K562 (cell line): Measurements from ENCODE around the gene MUC5AC. TPM values are rescaled to one million over a fixed set of nuclear protein-coding genes. Genes with fewer than 3 reads are reported as not detected.

Source experiments
- CHAMP1 ChIP-seq: fragments of 450-650 bp; IDR thresholded peaks from 2 replicates; pipeline ENCODE4 v1.6.1; 2016; ENCODE audit warnings: mild to moderate bottlenecking
- DLX4 ChIP-seq: fragments of 250-450 bp; sonication (Bioruptor Pico); IDR thresholded peaks from 2 replicates; pipeline ENCODE4 v1.6.1; 2021; ENCODE audit warnings: mild to moderate bottlenecking
- PHF20 ChIP-seq: fragments of 450-650 bp; IDR thresholded peaks from 2 replicates; pipeline ENCODE4 v1.6.1; 2018; ENCODE audit not compliant: partially characterized antibody
- RBM34 ChIP-seq: fragments of 200-400 bp; formaldehyde crosslinking; IDR thresholded peaks from 2 replicates; pipeline ENCODE4 v1.6.1; 2018; ENCODE audit warnings: low read length, borderline replicate concordance; ENCODE audit not compliant: insufficient read depth
- RNF2 ChIP-seq: sonication (generic); IDR thresholded peaks from 2 replicates; pipeline ENCODE4 v1.6.1; 2016
- ZC3H8 ChIP-seq: fragments of 450-650 bp; IDR thresholded peaks from 2 replicates; pipeline ENCODE4 v1.6.1; 2017
- ZNF780A ChIP-seq: fragments of 250-450 bp; sonication (Bioruptor Pico); IDR thresholded peaks from 2 replicates; pipeline ENCODE4 v1.5.0; 2021; ENCODE audit warnings: mild to moderate bottlenecking
- polyA plus RNA-seq, 8 experiments: library from polyadenylated mRNA; depleted of rRNA in 4 of 8; stranded (reverse) in 5 of 8; unstranded in 3 of 8; fragments of >200 nt; fragmentation: Nextera tagmentation in 2 of 8; fragmentation: Illumina TruSeq in 1 of 8; extraction: Ambion mirVana in 2 of 8; extraction: Trizol in 1 of 8; gene quantifications; 2 replicates each; pipeline versions ENCODE4 v1.2.1 to v1.2.3, GENCODE V29; 2011 to 2014; ENCODE audit warnings: inconsistent platforms in 1 of 8, missing spikeins in 1 of 8
- total RNA-seq, 7 experiments: library from RNA; depleted of rRNA in 6 of 7; stranded (reverse); fragments of >200 nt in 6 of 7; fragmentation: Illumina TruSeq in 2 of 7; extraction: Trizol in 2 of 7; gene quantifications; 2 replicates each; pipeline versions ENCODE4 v1.2.1 to v1.2.3, GENCODE V29; 2011 to 2021; ENCODE audit warnings: low replicate concordance in 1 of 7

The MUC5AC gene
- total and polyA plus RNA-seq, 9 of the 15 experiments (the other 6 are each of a cell fraction or from before 2014, with no cell fraction given), result not detected

- no peak for TF ChIP-seq CHAMP1
- TF ChIP-seq RNF2, result no peak
- no peak for TF ChIP-seq RBM34
- TF ChIP-seq ZC3H8, result no peak
- no peak for TF ChIP-seq ZNF780A (CRISPR knock-in tag)
- no peak for TF ChIP-seq DLX4
- no peak for TF ChIP-seq PHF20
These were observed 42.9 kb downstream of the MUC5AC start (continued) for GRCh38 chr11:1200611-1201191.
